SH-SY5Y (cell line): Measurements from ENCODE around the gene CDH22.

ENCODE experiments used
- GATA2 ChIP-seq: IDR thresholded peaks from 2 replicates; pipeline ENCODE4 v1.6.1; 2011; ENCODE audit warnings: mild to moderate bottlenecking, low read depth, low read length
- GATA3 ChIP-seq: IDR thresholded peaks from 2 replicates; pipeline ENCODE4 v1.6.1; 2011; ENCODE audit warnings: low read depth, mild to moderate bottlenecking, low read length, moderate library complexity

CDH22 gene

DNA sequence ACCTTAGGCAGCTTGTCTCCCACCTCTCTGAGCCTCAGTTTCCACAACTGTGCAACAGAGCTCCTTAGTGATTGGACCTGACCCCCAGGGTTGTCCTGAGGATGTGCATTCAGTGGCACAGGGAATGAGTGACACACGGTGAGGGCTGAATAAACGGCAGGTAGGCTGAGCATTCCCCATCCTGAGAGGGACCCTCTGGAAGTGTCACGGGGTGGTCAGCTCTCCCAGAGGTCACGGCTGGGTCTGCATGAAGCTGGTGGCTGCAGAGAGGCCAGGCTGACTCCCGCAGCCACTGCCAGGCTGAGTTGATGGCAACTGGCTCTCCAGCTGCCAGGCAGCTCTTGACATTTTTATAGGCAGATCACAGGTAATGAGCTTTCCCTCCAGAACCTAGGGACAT lies 147.6 kb downstream of the CDH22 start:
- TF ChIP-seq GATA2: no peak
- TF ChIP-seq GATA3: no peak

- TF ChIP-seq GATA3: no peak
- no peak; the same call in 1 of the 2 replicates for TF ChIP-seq GATA2
Observed at GRCh38 chr20:46159101-46159897, 149.0 kb downstream of the CDH22 start.

GRCh38 chr20:46158476-46158987 lies 149.8 kb downstream of the CDH22 start:
- TF ChIP-seq GATA2 (no peak), GATA3 (no peak)

GRCh38 chr20:46157625-46158024 lies 150.7 kb downstream of the CDH22 start:
- TF ChIP-seq GATA2 (0 out of 2 replicates have a peak, but pooled peaks have one; percentile 6), GATA3 (no peak)

GRCh38 chr20:46157076-46157592 lies 151.2 kb downstream of the CDH22 start:
- TF ChIP-seq GATA2 (no peak), GATA3 (no peak)

- TF ChIP-seq GATA3 (no peak), GATA2 (no peak)
Observed at GRCh38 chr20:46156065-46156464, 152.2 kb downstream of the CDH22 start.

DNA sequence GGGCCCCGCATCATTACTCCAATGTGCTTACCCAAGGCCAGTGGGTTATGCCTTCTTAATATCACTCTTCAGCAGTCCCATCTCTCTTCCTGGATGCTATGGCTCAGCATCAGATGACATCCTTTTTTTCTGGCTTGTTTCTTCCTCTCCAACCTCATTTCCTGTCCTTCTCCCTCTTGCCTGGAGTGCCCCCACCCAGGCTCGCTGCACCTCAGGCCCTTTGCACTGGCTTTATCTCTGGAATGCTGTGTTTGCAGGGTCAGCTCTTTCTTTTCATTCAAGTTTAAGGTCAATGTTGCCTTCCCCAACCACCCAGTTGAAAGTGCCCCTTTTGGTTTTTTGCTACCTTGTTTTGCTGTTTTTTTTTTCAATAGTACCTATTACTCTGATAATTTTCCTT lies 153.5 kb downstream of the CDH22 start:
- TF ChIP-seq GATA3: no peak
- no peak for TF ChIP-seq GATA2

DNA sequence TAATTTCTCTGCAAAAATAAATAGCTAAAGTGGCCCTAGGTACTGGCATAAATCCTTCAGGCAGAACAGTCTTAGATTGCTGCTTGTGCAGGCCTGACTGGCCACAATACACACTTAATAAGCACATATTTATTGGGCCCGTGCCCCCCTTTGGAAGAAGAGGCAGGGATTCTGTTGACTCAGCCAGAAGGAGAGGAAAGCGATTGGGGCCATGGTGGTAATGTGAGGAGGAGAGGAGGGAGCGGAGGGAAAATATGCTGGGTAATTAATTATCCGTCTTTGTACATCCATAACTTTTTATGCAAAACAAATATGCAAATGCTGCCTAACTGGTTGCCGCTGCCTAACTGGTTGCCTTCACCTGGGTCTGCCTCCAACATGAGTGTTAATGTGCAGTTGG lies 154.0 kb downstream of the CDH22 start:
- TF ChIP-seq GATA3 (no peak), GATA2 (no peak)

GRCh38 chr20:46152824-46153586 lies 155.3 kb downstream of the CDH22 start:
- TF ChIP-seq GATA3: no peak
- no peak for TF ChIP-seq GATA2

DNA sequence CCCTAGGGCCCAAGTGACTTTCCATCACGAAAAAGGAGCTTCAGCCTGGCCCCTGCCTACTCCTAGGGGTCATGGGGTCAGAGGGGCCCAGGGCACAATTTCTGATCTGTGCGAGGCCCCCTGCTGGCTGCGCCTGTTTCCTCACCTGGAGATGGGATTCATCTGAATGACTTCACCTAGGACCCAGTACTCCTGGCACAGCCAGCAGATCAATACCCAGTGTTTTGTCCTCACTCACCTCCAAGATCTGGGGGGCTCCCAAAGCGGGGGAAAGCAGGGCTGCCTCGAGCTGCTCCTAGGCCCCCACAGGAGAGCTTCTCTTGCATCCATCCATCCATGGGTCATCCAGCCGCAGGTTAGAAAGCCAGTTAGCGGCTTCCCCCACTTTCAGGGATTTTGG lies 156.4 kb downstream of the CDH22 start:
- TF ChIP-seq GATA2: no peak
- TF ChIP-seq GATA3: no peak

DNA sequence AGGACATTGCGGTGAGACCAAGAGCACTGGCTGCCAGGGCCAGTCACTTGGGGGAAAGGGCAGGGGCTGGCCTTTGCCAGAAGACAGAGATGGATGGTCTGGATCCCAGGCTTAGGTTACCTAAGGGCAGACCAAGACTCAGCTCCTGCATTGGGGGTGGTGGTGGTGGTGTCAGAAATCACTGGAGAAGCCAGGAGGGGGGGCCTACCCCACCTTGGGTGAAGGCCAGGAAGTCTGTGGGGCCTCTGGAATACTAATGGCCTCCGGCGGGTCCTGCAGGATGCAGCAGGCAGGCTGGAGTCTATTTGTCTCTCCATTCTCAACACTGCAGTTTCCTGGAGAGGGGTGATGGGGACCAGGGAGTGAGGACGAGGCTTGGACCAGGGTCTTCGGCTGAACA lies 157.4 kb downstream of the CDH22 start:
- TF ChIP-seq GATA3 (no peak), GATA2 (no peak)

- TF ChIP-seq GATA3: no peak; the same call in 1 of the 2 replicates
- TF ChIP-seq GATA2: peak; percentile 85
Observed at GRCh38 chr20:46148313-46149208, 159.7 kb downstream of the CDH22 start.

DNA sequence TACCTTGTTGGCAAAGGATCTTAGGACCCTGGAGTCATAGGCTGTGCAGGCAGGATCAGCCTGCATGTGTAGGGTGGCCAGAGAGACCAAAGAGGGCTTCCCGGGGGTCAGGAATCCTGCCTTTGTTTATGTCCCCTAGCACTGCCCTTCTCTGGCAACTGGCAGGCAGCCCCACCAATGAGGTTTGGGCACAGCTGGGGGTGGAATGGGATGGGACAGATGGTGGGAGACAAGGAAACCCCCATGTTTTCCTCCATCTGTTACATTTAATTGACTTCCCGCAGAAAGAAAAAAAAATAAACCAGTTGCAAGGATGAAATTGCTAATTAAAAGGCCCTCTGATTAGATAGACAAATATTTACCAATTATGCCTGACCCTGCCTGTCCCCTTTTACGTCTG lies 162.6 kb downstream of the CDH22 start:
- no peak for TF ChIP-seq GATA2
- no peak for TF ChIP-seq GATA3
